Trophoblast cell (in vitro differentiated cells and primary cell): ENCODE data around the gene ATP1B3.
A peak's percentile ranks its signal among the peaks of the same experiment; 100 is the strongest.

Source experiments
- DNase-seq, 2 donors: peaks; one replicate each; pipeline ENCODE4 v3.0.0-alpha.2; 2016
- H2AFZ ChIP-seq: 2 replicates; pipeline ENCODE4 v1.6.1; 2013; ENCODE audit warnings: low read length, moderate library complexity, mild to moderate bottlenecking; ENCODE audit not compliant: insufficient read depth, poor library complexity
- H2AK5ac ChIP-seq: 2 replicates; pipeline ENCODE4 v1.6.1; 2013; ENCODE audit warnings: mild to moderate bottlenecking, low read length
- H2BK120ac ChIP-seq: 2 replicates; pipeline ENCODE4 v1.6.1; 2013; ENCODE audit warnings: low read length, mild to moderate bottlenecking, moderate library complexity; ENCODE audit not compliant: insufficient read depth, poor library complexity
- H2BK12ac ChIP-seq: 2 replicates; pipeline ENCODE4 v1.6.1; 2013; ENCODE audit warnings: mild to moderate bottlenecking, low read length, moderate library complexity
- H2BK5ac ChIP-seq: 2 replicates; pipeline ENCODE4 v1.6.1; 2013; ENCODE audit warnings: low read length, low read depth, moderate library complexity, mild to moderate bottlenecking; ENCODE audit not compliant: poor library complexity
- H3K14ac ChIP-seq: 2 replicates; pipeline ENCODE4 v1.6.1; 2013; ENCODE audit warnings: mild to moderate bottlenecking, low read length
- H3K18ac ChIP-seq: 2 replicates; pipeline ENCODE4 v1.6.1; 2013; ENCODE audit warnings: mild to moderate bottlenecking, low read length
- H3K23ac ChIP-seq: 2 replicates; pipeline ENCODE4 v1.6.1; 2013; ENCODE audit warnings: low read length
- H3K27ac ChIP-seq: 2 replicates; pipeline ENCODE4 v1.5.1; 2013; ENCODE audit warnings: low read depth, mild to moderate bottlenecking, inconsistent platforms, low read length, moderate library complexity
- H3K27me3 ChIP-seq: 2 replicates; pipeline ENCODE4 v1.6.1; 2013; ENCODE audit warnings: inconsistent platforms, mild to moderate bottlenecking, low read length, moderate library complexity; ENCODE audit not compliant: insufficient read depth
- H3K36me3 ChIP-seq, 2 experiments: 1 replicate in 1 of 2; 2 replicates in 1 of 2; pipeline ENCODE4 v1.6.1; 2013; ENCODE audit warnings: low read length in 2 of 2, mild to moderate bottlenecking in 2 of 2, moderate library complexity in 1 of 2; ENCODE audit not compliant: insufficient read depth in 2 of 2, control insufficient read depth in 1 of 2
- H3K4ac ChIP-seq: 2 replicates; pipeline ENCODE4 v1.6.1; 2013; ENCODE audit warnings: low read depth, mild to moderate bottlenecking, low read length, moderate library complexity
- H3K4me1 ChIP-seq, 2 experiments: 1 replicate in 1 of 2; 2 replicates in 1 of 2; pipeline ENCODE4 v1.6.1; 2013; ENCODE audit warnings: low read length in 2 of 2, mild to moderate bottlenecking in 2 of 2, moderate library complexity in 1 of 2; ENCODE audit not compliant: insufficient read depth in 2 of 2, control insufficient read depth in 1 of 2
- H3K4me2 ChIP-seq: 2 replicates; pipeline ENCODE4 v1.6.1; 2013; ENCODE audit warnings: inconsistent platforms, mild to moderate bottlenecking, low read length, moderate library complexity
- H3K4me3 ChIP-seq: 2 replicates; pipeline ENCODE4 v1.5.1; 2013; ENCODE audit warnings: mild to moderate bottlenecking, low read depth, low read length, inconsistent platforms
- H3K79me1 ChIP-seq: one replicate; pipeline ENCODE4 v1.6.1; 2013; ENCODE audit warnings: low read length
- H3K79me2 ChIP-seq: 2 replicates; pipeline ENCODE4 v1.6.1; 2013; ENCODE audit warnings: low read length, mild to moderate bottlenecking; ENCODE audit not compliant: control insufficient read depth, insufficient read depth, poor library complexity
- H3K9ac ChIP-seq: 2 replicates; pipeline ENCODE4 v1.6.1; 2013; ENCODE audit warnings: mild to moderate bottlenecking, low read length
- H3K9me3 ChIP-seq: 2 replicates; pipeline ENCODE4 v1.6.1; 2013; ENCODE audit warnings: low read depth, mild to moderate bottlenecking, control low read depth, inconsistent platforms, low read length; ENCODE audit not compliant: insufficient read depth
- H4K12ac ChIP-seq: 2 replicates; pipeline ENCODE4 v1.6.1; 2013; ENCODE audit warnings: low read depth, mild to moderate bottlenecking, low read length, moderate library complexity
- H4K8ac ChIP-seq: 2 replicates; pipeline ENCODE4 v1.6.1; 2013; ENCODE audit warnings: low read depth, mild to moderate bottlenecking, low read length, moderate library complexity
- H4K91ac ChIP-seq: one replicate; pipeline ENCODE4 v1.6.1; 2013; ENCODE audit warnings: low read depth, mild to moderate bottlenecking, low read length, moderate library complexity
- WGBS: extraction: QIAGEN DNeasy Blood & Tissue Kit; methylation state at CpG from one replicate; pipeline ENCODE4 v1.1.7; 2013; ENCODE audit warnings: missing lambda C conversion rate; ENCODE audit not compliant: insufficient read length, insufficient coverage; ENCODE audit errors: extremely low coverage; 5-methylcytosine and 5-hydroxymethylcytosine counted together

Gene ATP1B3

GRCh38 chr3:141955175-141955574, 78.7 kb downstream of the ATP1B3 start:
- DNase-seq, result no peak
- H4K91ac ChIP-seq, result no peak overlapping the region
- H3K18ac ChIP-seq, result no peak overlapping the region
- peaks cover 0 to 4% of the 10 kb centered on the region in 2 experiments for H3K4me1 ChIP-seq
- no peak overlapping the region for H2AK5ac ChIP-seq
- H3K79me2 ChIP-seq, result no peaks in the 10 kb centered on the region
- H3K4ac ChIP-seq, result no peak overlapping the region
- no peak overlapping the region for H3K23ac ChIP-seq
- H4K8ac ChIP-seq, result no peak overlapping the region
- H3K4me2 ChIP-seq, result no peak overlapping the region
- H2BK5ac ChIP-seq, result no peak overlapping the region
- H3K14ac ChIP-seq, result no peak overlapping the region
- peaks cover 0 to 3% of the 10 kb centered on the region in 2 experiments for H3K36me3 ChIP-seq
- H3K27ac ChIP-seq, result no peak overlapping the region
- H2AFZ ChIP-seq, result no peak overlapping the region
- no CpG with 5 or more reads among the region's 6 CpGs for WGBS
- H3K9ac ChIP-seq, result no peak overlapping the region
- no peaks in the 10 kb centered on the region for H3K27me3 ChIP-seq
- no peak overlapping the region for H2BK120ac ChIP-seq
- no peak overlapping the region for H3K4me3 ChIP-seq
- H4K12ac ChIP-seq, result no peak overlapping the region
- H2BK12ac ChIP-seq, result no peak overlapping the region
- H3K79me1 ChIP-seq, result no peaks in the 10 kb centered on the region
- no peaks in the 10 kb centered on the region for H3K9me3 ChIP-seq

- H3K27ac ChIP-seq, result no peak overlapping the region
- H2BK120ac ChIP-seq, result no peak overlapping the region
- no peak overlapping the region for H3K9ac ChIP-seq
- H2BK5ac ChIP-seq, result no peak overlapping the region
- no peak overlapping the region for H2AFZ ChIP-seq
- H3K27me3 ChIP-seq, result no peaks in the 10 kb centered on the region
- no peak overlapping the region for H3K14ac ChIP-seq
- no peak overlapping the region for H4K91ac ChIP-seq
- no peak overlapping the region for H2AK5ac ChIP-seq
- no peak overlapping the region for H4K8ac ChIP-seq
- peaks cover 0 to 2% of the 10 kb centered on the region in 2 experiments for H3K4me1 ChIP-seq
- no peak overlapping the region for H2BK12ac ChIP-seq
- H3K4ac ChIP-seq, result no peak overlapping the region
- no peak overlapping the region for H4K12ac ChIP-seq
- H3K18ac ChIP-seq, result no peak overlapping the region
- no peaks in the 10 kb centered on the region for H3K79me1 ChIP-seq
- no peak overlapping the region for H3K23ac ChIP-seq
- H3K36me3 ChIP-seq, result peaks cover 3 to 8% of the 10 kb centered on the region in 2 experiments
- no CpG with 5 or more reads among the region's 8 CpGs for WGBS
- H3K79me2 ChIP-seq, result no peaks in the 10 kb centered on the region
- no peak overlapping the region for H3K4me3 ChIP-seq
- H3K9me3 ChIP-seq, result no peaks in the 10 kb centered on the region
- DNase-seq, result peak; percentile 48 to 78
- H3K4me2 ChIP-seq, result no peak overlapping the region
Observed at GRCh38 chr3:141959589-141960554, 83.4 kb downstream of the ATP1B3 start.

GRCh38 chr3:141960731-141961130, 84.3 kb downstream of the ATP1B3 start:
- no peak overlapping the region for H3K9ac ChIP-seq
- H2AK5ac ChIP-seq, result no peak overlapping the region
- H3K18ac ChIP-seq, result no peak overlapping the region
- H2BK12ac ChIP-seq, result no peak overlapping the region
- peaks cover 3 to 8% of the 10 kb centered on the region in 2 experiments for H3K36me3 ChIP-seq
- H3K23ac ChIP-seq, result no peak overlapping the region
- no peaks in the 10 kb centered on the region for H3K27me3 ChIP-seq
- no peak overlapping the region for H3K27ac ChIP-seq
- H3K4me3 ChIP-seq, result no peak overlapping the region
- DNase-seq, result no peak
- H3K4me2 ChIP-seq, result no peak overlapping the region
- no peak overlapping the region for H2AFZ ChIP-seq
- H2BK120ac ChIP-seq, result no peak overlapping the region
- H4K8ac ChIP-seq, result no peak overlapping the region
- H2BK5ac ChIP-seq, result no peak overlapping the region
- no CpG with 5 or more reads among the region's 3 CpGs for WGBS
- peaks cover 0 to 2% of the 10 kb centered on the region in 2 experiments for H3K4me1 ChIP-seq
- H3K79me2 ChIP-seq, result no peaks in the 10 kb centered on the region
- no peak overlapping the region for H3K14ac ChIP-seq
- no peak overlapping the region for H4K12ac ChIP-seq
- H3K9me3 ChIP-seq, result no peaks in the 10 kb centered on the region
- no peak overlapping the region for H3K4ac ChIP-seq
- no peaks in the 10 kb centered on the region for H3K79me1 ChIP-seq
- H4K91ac ChIP-seq, result no peak overlapping the region

DNA sequence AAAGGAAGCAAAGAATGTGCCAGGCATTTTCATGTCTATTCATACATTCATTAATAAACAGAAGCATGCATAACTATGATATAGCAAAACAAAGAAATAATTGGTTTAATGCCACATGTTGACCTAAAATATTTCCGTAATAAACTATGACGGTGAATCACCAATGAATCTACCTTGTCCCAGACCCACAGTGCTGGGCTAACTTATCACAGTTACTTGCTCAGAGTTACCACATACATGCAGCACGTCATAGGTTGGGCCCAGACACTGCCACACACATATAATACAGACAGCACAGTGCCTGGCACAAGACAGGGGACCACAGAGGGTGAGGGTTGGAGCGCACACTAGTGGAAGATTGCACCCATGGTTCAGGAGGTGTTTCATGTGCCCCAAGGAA, 86.9 kb downstream of the ATP1B3 start:
- Histone ChIP-seq H3K27me3 (no peaks in the 10 kb centered on the region), H2BK5ac (no peak overlapping the region), H3K4me1 (peaks cover 0 to 2% of the 10 kb centered on the region in 2 experiments), H3K27ac (no peak overlapping the region), H3K4me2 (no peak overlapping the region), H4K91ac (no peak overlapping the region), H3K79me1 (no peaks in the 10 kb centered on the region), H3K4ac (no peak overlapping the region), H3K23ac (no peak overlapping the region), H3K9me3 (no peaks in the 10 kb centered on the region), H2BK12ac (no peak overlapping the region), H3K9ac (no peak overlapping the region), H2AK5ac (no peak overlapping the region), H4K12ac (no peak overlapping the region), H3K4me3 (no peak overlapping the region), H2AFZ (no peak overlapping the region), H3K36me3 (peaks cover 3 to 5% of the 10 kb centered on the region in 2 experiments), H4K8ac (no peak overlapping the region), H2BK120ac (no peak overlapping the region), H3K14ac (no peak overlapping the region), H3K18ac (no peak overlapping the region), H3K79me2 (no peaks in the 10 kb centered on the region)
- no peak for DNase-seq
- WGBS, result no CpG with 5 or more reads among the region's 4 CpGs
